ENCODE measurements around the gene WDR37.

The WDR37 gene

GRCh38 chr10:1011696-1012095 is 44.5 kb upstream of the WDR37 start:
- Mint-ChIP-seq H3K27ac (no peak overlapping the region), H3K4me3 (no peak overlapping the region), H3K4me1 (no peaks in the 10 kb centered on the region), H3K27me3 (ENCODE audit: low read depth, poor library complexity) (no peaks in the 10 kb centered on the region), H3K36me3 (ENCODE audit: low read depth) (peaks cover 74% of the 10 kb centered on the region), H3K9me3 (no peaks in the 10 kb centered on the region)
- no peak for DNase-seq
- TF ChIP-seq CTCF (IDR thresholded peaks at IDR 0.05) = no peak

GRCh38 chr10:1015688-1016087 is 40.5 kb upstream of the WDR37 start:
- no peak overlapping the region for H3K4me3 Mint-ChIP-seq
- H3K36me3 Mint-ChIP-seq (ENCODE audit: low read depth) = peaks cover 85% of the 10 kb centered on the region
- H3K9me3 Mint-ChIP-seq = no peaks in the 10 kb centered on the region
- H3K4me1 Mint-ChIP-seq = no peaks in the 10 kb centered on the region
- DNase-seq = no peak
- no peak overlapping the region for H3K27ac Mint-ChIP-seq
- TF ChIP-seq CTCF (IDR thresholded peaks at IDR 0.05) = no peak
- peaks cover 2% of the 10 kb centered on the region for H3K27me3 Mint-ChIP-seq (ENCODE audit: low read depth, poor library complexity)

- no peak overlapping the region for H3K27ac Mint-ChIP-seq
- H3K4me1 Mint-ChIP-seq = no peaks in the 10 kb centered on the region
- no peaks in the 10 kb centered on the region for H3K9me3 Mint-ChIP-seq
- peaks cover 2% of the 10 kb centered on the region for H3K27me3 Mint-ChIP-seq (ENCODE audit: low read depth, poor library complexity)
- H3K36me3 Mint-ChIP-seq (ENCODE audit: low read depth) = peaks cover 71% of the 10 kb centered on the region
- H3K4me3 Mint-ChIP-seq = no peak overlapping the region
- no peak for DNase-seq
- no peak for TF ChIP-seq CTCF (IDR thresholded peaks at IDR 0.05)
Observed at GRCh38 chr10:1019362-1019761, 36.8 kb upstream of the WDR37 start.

DNA sequence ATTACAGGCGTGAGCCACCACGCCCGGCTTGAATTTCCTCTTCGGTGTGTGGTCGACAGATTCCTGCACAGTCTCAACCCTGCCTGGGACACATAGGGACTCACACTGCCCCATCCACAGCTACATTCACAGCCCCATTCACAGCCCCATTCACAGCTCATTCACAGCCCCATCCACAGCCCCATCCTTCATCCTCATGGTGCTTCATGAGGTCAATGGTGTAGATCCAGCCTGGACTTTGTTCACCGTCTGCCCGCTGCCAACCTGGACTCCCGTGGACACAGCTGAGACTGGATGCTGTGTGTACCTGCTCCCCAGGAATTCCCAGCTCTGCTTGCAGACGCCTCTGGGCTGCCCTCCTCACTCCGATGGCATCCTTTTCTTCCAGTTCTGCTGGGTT is 35.7 kb upstream of the WDR37 start:
- Mint-ChIP-seq H3K9me3 (no peaks in the 10 kb centered on the region), H3K36me3 (ENCODE audit: low read depth) (peaks cover 65% of the 10 kb centered on the region), H3K4me3 (no peak overlapping the region), H3K4me1 (no peaks in the 10 kb centered on the region), H3K27ac (peak overlapping the region; percentile 89), H3K27me3 (ENCODE audit: low read depth, poor library complexity) (peaks cover 2% of the 10 kb centered on the region)
- TF ChIP-seq CTCF (IDR thresholded peaks at IDR 0.05) = no peak
- DNase-seq = no peak

GRCh38 chr10:1020958-1021357 is 35.2 kb upstream of the WDR37 start:
- H3K4me3 Mint-ChIP-seq = no peak overlapping the region
- peaks cover 2% of the 10 kb centered on the region for H3K27me3 Mint-ChIP-seq (ENCODE audit: low read depth, poor library complexity)
- no peaks in the 10 kb centered on the region for H3K4me1 Mint-ChIP-seq
- no peak for DNase-seq
- no peak overlapping the region for H3K27ac Mint-ChIP-seq
- H3K36me3 Mint-ChIP-seq (ENCODE audit: low read depth) = peaks cover 62% of the 10 kb centered on the region
- H3K9me3 Mint-ChIP-seq = no peaks in the 10 kb centered on the region
- TF ChIP-seq CTCF (IDR thresholded peaks at IDR 0.05) = no peak

DNA sequence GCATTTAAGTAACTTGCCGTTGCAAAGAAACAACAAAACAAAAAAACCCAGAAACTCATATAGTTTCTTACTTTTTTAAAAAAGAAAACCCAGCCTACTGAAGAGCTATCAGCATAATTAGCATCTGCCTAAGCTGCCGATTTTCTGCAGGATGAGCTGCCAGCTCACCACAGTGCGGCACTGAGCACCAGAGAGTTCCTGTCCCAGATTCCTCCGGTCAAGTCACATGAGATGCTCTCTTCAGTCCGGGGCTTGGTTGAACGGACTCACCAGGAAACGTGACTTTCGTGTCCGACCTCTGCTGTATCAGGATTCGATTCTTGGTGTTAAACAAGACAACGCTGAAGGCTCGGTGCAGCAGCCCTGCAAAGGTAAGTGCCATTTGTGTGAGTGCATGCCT is 33.8 kb upstream of the WDR37 start:
- Mint-ChIP-seq H3K36me3 (ENCODE audit: low read depth) (peaks cover 47% of the 10 kb centered on the region), H3K27ac (no peak overlapping the region), H3K4me1 (no peaks in the 10 kb centered on the region), H3K4me3 (no peak overlapping the region), H3K9me3 (no peaks in the 10 kb centered on the region), H3K27me3 (ENCODE audit: low read depth, poor library complexity) (peaks cover 2% of the 10 kb centered on the region)
- no peak for TF ChIP-seq CTCF (IDR thresholded peaks at IDR 0.05)
- no peak for DNase-seq
